ENCODE results near the gene AJAP1.

The AJAP1 gene

GRCh38 chr1:4771267-4771666 is 116.9 kb downstream of the AJAP1 start:
- Histone ChIP-seq H4K20me1 (no peaks in the 10 kb centered on the region), H3K4me1 (no peaks in the 10 kb centered on the region), H3K4me2 (no peak overlapping the region), H3K9ac (no peak overlapping the region), H3K27me3 (no peaks in the 10 kb centered on the region), H3K36me3 (no peaks in the 10 kb centered on the region), H3K9me3 (no peaks in the 10 kb centered on the region), H3K4me3 (no peak overlapping the region), H3K27ac (no peak overlapping the region)
- TF ChIP-seq Cebpa-rat (IDR thresholded peaks at IDR 0.05): no peak

- H3K9me3 ChIP-seq: no peaks in the 10 kb centered on the region
- no peak overlapping the region for H3K4me2 ChIP-seq
- no peak overlapping the region for H3K27ac ChIP-seq
- H3K9ac ChIP-seq: no peak overlapping the region
- no peak overlapping the region for H3K4me3 ChIP-seq
- no peaks in the 10 kb centered on the region for H3K4me1 ChIP-seq
- no peaks in the 10 kb centered on the region for H3K27me3 ChIP-seq
- no peaks in the 10 kb centered on the region for H4K20me1 ChIP-seq
- TF ChIP-seq Cebpa-rat (IDR thresholded peaks at IDR 0.05): no peak
- H3K36me3 ChIP-seq: no peaks in the 10 kb centered on the region
Measured at GRCh38 chr1:4771721-4772120, 117.3 kb downstream of the AJAP1 start.

GRCh38 chr1:4772294-4773010 is 118.0 kb downstream of the AJAP1 start:
- H3K36me3 ChIP-seq: no peaks in the 10 kb centered on the region
- no peaks in the 10 kb centered on the region for H4K20me1 ChIP-seq
- TF ChIP-seq Cebpa-rat (IDR thresholded peaks at IDR 0.05): no peak
- H3K27me3 ChIP-seq: no peaks in the 10 kb centered on the region
- no peaks in the 10 kb centered on the region for H3K4me1 ChIP-seq
- no peak overlapping the region for H3K4me3 ChIP-seq
- H3K27ac ChIP-seq: no peak overlapping the region
- no peak overlapping the region for H3K4me2 ChIP-seq
- H3K9me3 ChIP-seq: no peaks in the 10 kb centered on the region
- H3K9ac ChIP-seq: no peak overlapping the region

GRCh38 chr1:4773226-4773625 is 118.8 kb downstream of the AJAP1 start:
- Histone ChIP-seq H3K4me2 (no peak overlapping the region), H3K9me3 (no peaks in the 10 kb centered on the region), H3K9ac (no peak overlapping the region), H3K4me1 (no peaks in the 10 kb centered on the region), H3K27me3 (no peaks in the 10 kb centered on the region), H3K36me3 (no peaks in the 10 kb centered on the region), H3K4me3 (no peak overlapping the region), H4K20me1 (no peaks in the 10 kb centered on the region), H3K27ac (no peak overlapping the region)
- TF ChIP-seq Cebpa-rat (IDR thresholded peaks at IDR 0.05): no peak

GRCh38 chr1:4775506-4775905 is 121.1 kb downstream of the AJAP1 start:
- Histone ChIP-seq H3K9ac (no peak overlapping the region), H3K9me3 (no peaks in the 10 kb centered on the region), H3K27me3 (no peaks in the 10 kb centered on the region)

GRCh38 chr1:4778056-4778455 is 123.6 kb downstream of the AJAP1 start:
- no peak overlapping the region for H3K27ac ChIP-seq
- TF ChIP-seq Cebpa-rat (IDR thresholded peaks at IDR 0.05): no peak
- no peaks in the 10 kb centered on the region for H3K27me3 ChIP-seq
- H3K4me1 ChIP-seq: no peaks in the 10 kb centered on the region
- H3K36me3 ChIP-seq: no peaks in the 10 kb centered on the region
- H3K9ac ChIP-seq: no peak overlapping the region
- no peaks in the 10 kb centered on the region for H3K9me3 ChIP-seq
- no peak overlapping the region for H3K4me3 ChIP-seq
- no peak overlapping the region for H3K4me2 ChIP-seq
- no peaks in the 10 kb centered on the region for H4K20me1 ChIP-seq

More at GRCh38 chr1:4775506-4775905, 121.1 kb downstream of the AJAP1 start:
- no peaks in the 10 kb centered on the region for H3K36me3 ChIP-seq
- H3K27ac ChIP-seq: no peak overlapping the region
- no peak overlapping the region for H3K4me2 ChIP-seq
- no peaks in the 10 kb centered on the region for H4K20me1 ChIP-seq
- H3K4me1 ChIP-seq: no peaks in the 10 kb centered on the region
- no peak for TF ChIP-seq Cebpa-rat (IDR thresholded peaks at IDR 0.05)
- H3K4me3 ChIP-seq: no peak overlapping the region

- Histone ChIP-seq H3K36me3 (no peaks in the 10 kb centered on the region), H3K4me3 (no peak overlapping the region), H3K27ac (no peak overlapping the region), H3K27me3 (no peaks in the 10 kb centered on the region), H4K20me1 (no peaks in the 10 kb centered on the region), H3K9ac (no peak overlapping the region), H3K4me2 (no peak overlapping the region), H3K9me3 (no peaks in the 10 kb centered on the region), H3K4me1 (peaks cover 5% of the 10 kb centered on the region)
- TF ChIP-seq Cebpa-rat (IDR thresholded peaks at IDR 0.05): no peak
Measured at GRCh38 chr1:4781646-4782045, 127.2 kb downstream of the AJAP1 start.

- Histone ChIP-seq H3K4me2 (peak overlapping the region; percentile 8; the same call in 1 of the 2 replicates), H3K27ac (no peak overlapping the region), H3K4me3 (no peak overlapping the region), H4K20me1 (no peaks in the 10 kb centered on the region), H3K9me3 (no peaks in the 10 kb centered on the region), H3K36me3 (no peaks in the 10 kb centered on the region), H3K27me3 (no peaks in the 10 kb centered on the region), H3K4me1 (peaks cover 5% of the 10 kb centered on the region), H3K9ac (no peak overlapping the region)
- TF ChIP-seq Cebpa-rat (IDR thresholded peaks at IDR 0.05): no peak
Measured at GRCh38 chr1:4784761-4785160, 130.4 kb downstream of the AJAP1 start.

- H3K27me3 ChIP-seq: no peaks in the 10 kb centered on the region
- no peaks in the 10 kb centered on the region for H3K36me3 ChIP-seq
- no peaks in the 10 kb centered on the region for H3K9me3 ChIP-seq
- H3K4me3 ChIP-seq: no peak overlapping the region
- no peak overlapping the region for H3K9ac ChIP-seq
- TF ChIP-seq Cebpa-rat (IDR thresholded peaks at IDR 0.05): no peak
- H4K20me1 ChIP-seq: no peaks in the 10 kb centered on the region
- peaks cover 5% of the 10 kb centered on the region for H3K4me1 ChIP-seq
- H3K4me2 ChIP-seq: no peak overlapping the region
- no peak overlapping the region for H3K27ac ChIP-seq
Measured at GRCh38 chr1:4786055-4786454, 131.6 kb downstream of the AJAP1 start.

GRCh38 chr1:4787551-4787950 is 133.1 kb downstream of the AJAP1 start:
- no peak overlapping the region for H3K9ac ChIP-seq
- no peak overlapping the region for H3K4me2 ChIP-seq
- H3K27ac ChIP-seq: no peak overlapping the region
- no peak overlapping the region for H3K4me3 ChIP-seq
- no peaks in the 10 kb centered on the region for H3K36me3 ChIP-seq
- H3K4me1 ChIP-seq: peaks cover 5% of the 10 kb centered on the region
- H4K20me1 ChIP-seq: no peaks in the 10 kb centered on the region
- H3K9me3 ChIP-seq: no peaks in the 10 kb centered on the region
- no peak for TF ChIP-seq Cebpa-rat (IDR thresholded peaks at IDR 0.05)
- H3K27me3 ChIP-seq: no peaks in the 10 kb centered on the region

- Histone ChIP-seq H3K9me3 (no peaks in the 10 kb centered on the region), H3K4me1 (peaks cover 22% of the 10 kb centered on the region), H3K4me3 (no peak overlapping the region), H3K9ac (no peak overlapping the region), H3K27ac (no peak overlapping the region), H3K36me3 (no peaks in the 10 kb centered on the region), H3K4me2 (no peak overlapping the region), H3K27me3 (no peaks in the 10 kb centered on the region), H4K20me1 (peaks cover 9% of the 10 kb centered on the region; the same call in 1 of the 2 replicates)
- TF ChIP-seq Cebpa-rat (IDR thresholded peaks at IDR 0.05): no peak
Measured at GRCh38 chr1:4792565-4792964, 138.2 kb downstream of the AJAP1 start.

Data from BLaER1 (cell line).